HCT116 (cell line): Measurements from ENCODE around the gene MICALL1. TPM values are rescaled to one million over a fixed set of nuclear protein-coding genes. Genes with fewer than 3 reads are reported as not detected.
"Not testable (repeated sequence)": the region's sequence is repeated elsewhere in the genome, so short reads cannot be mapped to it uniquely, and the experiment has no call there.

Experiments
- ATAC-seq: fragments of 200-7000 bp; cut with Tn5 transposase; 2 replicates; pipeline ENCODE4 v1.9.1; 2020; ENCODE audit warnings: mild to moderate bottlenecking, moderate library complexity
- BruUV-seq: library from RNA; stranded (reverse); fragments of 400-500 nt; replicated peaks from 2 replicates; lab custom pipeline; 2021; lab: Mats Ljungman, UMichigan
- CTCF ChIA-PET: fragments of 300-600 bp; sonication (Branson Sonifier 250); formaldehyde crosslinking; loops from one replicate; lab custom pipeline; 2021; ENCODE audit warnings: antibody characterized with exemption; lab: Charles Lee
- POLR2A ChIA-PET: fragments of 300-600, 350-600 bp; sonication (Branson Sonifier 250); formaldehyde crosslinking; loops from one replicate; lab custom pipeline; 2021; ENCODE audit warnings: antibody characterized with exemption; lab: Charles Lee
- RAD21 ChIA-PET, 2 experiments: fragments of 300-600 bp; sonication (Branson Sonifier 250); formaldehyde crosslinking; loops; one replicate each; lab custom pipeline; 2023; ENCODE audit warnings: low total read pairs in 2 of 2; ENCODE audit not compliant: uncharacterized antibody in 2 of 2, unreplicated experiment in 2 of 2, low non-redundant PET in 1 of 2; lab: Charles Lee
- DNase-seq: peaks from one replicate; pipeline ENCODE4 v3.0.0-alpha.2; 2010; ENCODE audit warnings: low read depth, low spot score
- H2AFZ ChIP-seq: fragments of 200-600 bp; shearing (Covaris generic), sonication (generic); 2 replicates; pipeline ENCODE4 v1.6.1; 2017; ENCODE audit warnings: low read depth, mixed run types, mixed read lengths, antibody characterized with exemption, low read length; ENCODE audit not compliant: poor library complexity, severe bottlenecking
- H3K27ac ChIP-seq: 2 replicates; pipeline ENCODE4 v1.5.1; 2012; ENCODE audit warnings: low read depth, low read length
- H3K27me3 ChIP-seq: fragments of 200-600 bp; sonication (generic); 2 replicates; pipeline ENCODE4 v1.6.1; 2016; ENCODE audit warnings: mixed run types, low read length, mixed read lengths; ENCODE audit not compliant: insufficient read depth
- H3K36me3 ChIP-seq, 2 experiments: fragments of 200-500 bp in 1 of 2; fragments of 200-600 bp in 1 of 2; sonication (Bioruptor generic) in 1 of 2; sonication (generic) in 1 of 2; 2 replicates each; pipeline versions ENCODE4 v1.5.1 to v1.6.1; 2014 to 2016; ENCODE audit warnings: low read length in 2 of 2, inconsistent platforms in 1 of 2, mixed read lengths in 1 of 2, mixed run types in 1 of 2; ENCODE audit not compliant: insufficient read depth in 2 of 2, control insufficient read depth in 1 of 2
- H3K4me1 ChIP-seq, 2 experiments: fragments of 200-600 bp in 1 of 2; sonication (generic) in 1 of 2; 2 replicates each; pipeline versions ENCODE4 v1.5.1 to v1.6.1; 2012 to 2017; ENCODE audit warnings: low read length in 2 of 2, inconsistent platforms in 1 of 2, mild to moderate bottlenecking in 1 of 2, mixed read lengths in 1 of 2, mixed run types in 1 of 2, moderate library complexity in 1 of 2; ENCODE audit not compliant: insufficient read depth in 2 of 2, control insufficient read depth in 1 of 2
- H3K4me2 ChIP-seq: fragments of 200-600 bp; sonication (generic); 2 replicates; pipeline ENCODE4 v1.6.1; 2017; ENCODE audit warnings: mixed run types, low read length, mixed read lengths
- H3K4me3 ChIP-seq, 2 experiments: fragments of 200-600 bp in 1 of 2; sonication (generic) in 1 of 2; replicated peaks in 1 of 2; 2 replicates each; pipeline ENCODE4 v1.5.1; 2011 to 2016; ENCODE audit warnings: low read length in 2 of 2, control low read depth in 1 of 2, low read depth in 1 of 2, mild to moderate bottlenecking in 1 of 2, mixed read lengths in 1 of 2, mixed run types in 1 of 2
- H3K79me2 ChIP-seq: fragments of 200-600 bp; sonication (generic); 2 replicates; pipeline ENCODE4 v1.6.1; 2017; ENCODE audit warnings: mild to moderate bottlenecking, mixed run types, low read length, moderate library complexity, mixed read lengths; ENCODE audit not compliant: insufficient read depth
- H3K9ac ChIP-seq: fragments of 200-600 bp; sonication (generic); 2 replicates; pipeline ENCODE4 v1.6.1; 2016; ENCODE audit warnings: low read length, mixed read lengths
- H3K9me2 ChIP-seq: fragments of 200-600 bp; sonication (generic), shearing (Covaris generic); 2 replicates; pipeline ENCODE4 v1.6.1; 2017; ENCODE audit warnings: mixed run types, mild to moderate bottlenecking, moderate library complexity; ENCODE audit not compliant: insufficient read depth
- H3K9me3 ChIP-seq, 2 experiments: fragments of 200-500 bp in 1 of 2; fragments of 200-600 bp in 1 of 2; sonication (Bioruptor generic) in 1 of 2; sonication (generic) in 1 of 2; 2 replicates each; pipeline ENCODE4 v1.6.1; 2014 to 2017; ENCODE audit warnings: low read length in 2 of 2, mixed read lengths in 2 of 2, inconsistent platforms in 1 of 2, low read depth in 1 of 2, mild to moderate bottlenecking in 1 of 2, mixed run types in 1 of 2, moderate library complexity in 1 of 2; ENCODE audit not compliant: control insufficient read depth in 1 of 2, insufficient read depth in 1 of 2
- H4K20me1 ChIP-seq: fragments of 200-600 bp; sonication (generic), shearing (Covaris generic); 2 replicates; pipeline ENCODE4 v1.6.1; 2017; ENCODE audit warnings: mixed run types, mild to moderate bottlenecking, moderate library complexity; ENCODE audit not compliant: insufficient read depth
- CBX3 ChIP-seq: IDR thresholded peaks from 2 replicates; pipeline ENCODE4 v1.6.1; 2012; ENCODE audit warnings: low read depth
- CEBPB ChIP-seq: IDR thresholded peaks from 2 replicates; pipeline ENCODE4 v1.6.1; 2012; ENCODE audit warnings: low read depth
- EGR1 ChIP-seq: IDR thresholded peaks from 2 replicates; pipeline ENCODE4 v1.6.1; 2012; ENCODE audit warnings: low read depth
- EZH2 ChIP-seq: fragments of 200-600 bp; sonication (generic); IDR thresholded peaks from 2 replicates; pipeline ENCODE4 v1.6.1; 2017; ENCODE audit warnings: antibody characterized with exemption, mixed run types
- EZH2phosphoT487 ChIP-seq: fragments of 200-600 bp; IDR thresholded peaks from 2 replicates; pipeline ENCODE4 v1.6.1; 2018; ENCODE audit warnings: antibody characterized with exemption, borderline replicate concordance
- POLR2A ChIP-seq: IDR thresholded peaks from 2 replicates; pipeline ENCODE4 v1.7.0; 2011; ENCODE audit warnings: borderline replicate concordance; ENCODE audit not compliant: insufficient read depth, insufficient read length; ENCODE audit errors: extremely low read depth
- POLR2AphosphoS5 ChIP-seq: IDR thresholded peaks from 2 replicates; pipeline ENCODE4 v1.6.1; 2011; ENCODE audit warnings: mild to moderate bottlenecking, low read depth, low read length, moderate library complexity
- RAD21 ChIP-seq: IDR thresholded peaks from 2 replicates; pipeline ENCODE4 v1.6.1; 2012; ENCODE audit warnings: low read depth, mild to moderate bottlenecking
- SIN3A ChIP-seq: IDR thresholded peaks from 2 replicates; pipeline ENCODE4 v1.6.1; 2012; ENCODE audit warnings: low read depth
- SP1 ChIP-seq: IDR thresholded peaks from 2 replicates; pipeline ENCODE4 v1.6.1; 2012; ENCODE audit warnings: low read depth
- YY1 ChIP-seq: IDR thresholded peaks from 2 replicates; pipeline ENCODE4 v1.6.1; 2011; ENCODE audit warnings: low read length, low read depth, moderate library complexity, mild to moderate bottlenecking; ENCODE audit not compliant: insufficient replicate concordance; ENCODE audit errors: extremely low read depth
- ZFX ChIP-seq: fragments of 450-650 bp; IDR thresholded peaks from 2 replicates; pipeline ENCODE4 v1.6.1; 2017
- ZNF274 ChIP-seq: fragments of 200-500 bp; sonication (Bioruptor generic); IDR thresholded peaks from 2 replicates; pipeline ENCODE4 v1.6.1; 2014; ENCODE audit warnings: mild to moderate bottlenecking, low read depth, low read length, inconsistent platforms
- intact Hi-C: fragments of 100-400 bp; cut with micrococcal nuclease; formaldehyde crosslinking; loops from 2 replicates; pipeline ENCODE4 v1.10.0; 2022
- total RNA-seq: library from RNA; stranded (reverse); gene quantifications from one replicate; pipeline ENCODE4 v1.2.1, GENCODE V29; 2021; ENCODE audit not compliant: unreplicated experiment
- TF ChIP-seq, protein P1 (sequence below): IDR thresholded peaks from 2 replicates; pipeline ENCODE4 v1.6.1; 2012
- TF ChIP-seq, protein P2 (sequence below): IDR thresholded peaks from 2 replicates; pipeline ENCODE4 v1.6.1; 2012
- TF ChIP-seq, protein P3 (sequence below): IDR thresholded peaks from 2 replicates; pipeline ENCODE4 v1.6.1; 2012; ENCODE audit warnings: low read depth

MICALL1 gene
- total RNA-seq, 1 experiment from 2014 or later = 35.2 TPM

DNA sequence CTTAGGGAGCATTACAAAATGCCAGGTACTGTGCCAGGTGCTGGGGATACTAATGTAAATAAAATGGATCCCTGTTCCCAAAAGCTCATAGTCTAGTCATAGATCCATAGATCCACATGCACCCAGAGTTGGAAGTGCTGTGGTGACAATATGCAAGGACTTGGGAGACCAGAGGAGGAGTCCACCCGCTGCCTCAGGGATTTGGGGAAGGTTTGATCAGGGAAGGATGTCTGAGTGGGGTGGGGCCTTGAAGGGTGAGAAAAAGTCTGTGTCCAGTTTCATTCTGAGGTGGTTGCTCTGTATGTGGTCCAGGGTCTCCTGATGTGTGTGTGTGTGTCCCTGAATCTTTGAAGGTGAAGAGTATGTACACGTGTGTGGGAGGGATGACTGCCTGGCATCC is 69.1 kb downstream of the MICALL1 start (continued):
- TF ChIP-seq EZH2 = no peak

DNA sequence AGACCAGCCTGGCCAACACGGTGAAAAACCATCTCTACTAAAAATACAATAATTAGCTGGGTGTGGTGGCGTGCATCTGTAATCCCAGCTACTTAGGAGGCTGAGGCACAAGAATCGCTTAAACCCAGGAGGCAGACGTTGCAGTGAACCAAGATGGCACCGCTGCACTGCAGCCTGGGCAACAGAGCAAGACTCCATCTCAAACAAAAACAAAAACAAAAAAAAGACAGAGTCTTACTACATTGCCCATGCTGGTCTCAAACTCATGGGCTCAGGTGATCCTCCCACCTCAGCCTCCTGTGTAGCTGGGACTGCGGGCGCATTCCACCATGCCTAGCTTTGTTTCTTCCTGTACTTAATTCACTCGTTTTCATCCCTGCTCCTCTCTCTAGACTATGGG is 69.9 kb downstream of the MICALL1 start:
- H3K4me3 ChIP-seq, H2AFZ ChIP-seq, H3K4me1 ChIP-seq, POLR2A ChIA-PET, BruUV-seq, H3K9me3 ChIP-seq, ATAC-seq, RAD21 ChIA-PET, H3K4me2 ChIP-seq, intact Hi-C loops, H3K79me2 ChIP-seq, H3K9ac ChIP-seq, DNase-seq, H3K27ac ChIP-seq, H3K9me2 ChIP-seq, H4K20me1 ChIP-seq, H3K27me3 ChIP-seq, CTCF ChIA-PET, H3K36me3 ChIP-seq: not testable (repeated sequence)

DNA sequence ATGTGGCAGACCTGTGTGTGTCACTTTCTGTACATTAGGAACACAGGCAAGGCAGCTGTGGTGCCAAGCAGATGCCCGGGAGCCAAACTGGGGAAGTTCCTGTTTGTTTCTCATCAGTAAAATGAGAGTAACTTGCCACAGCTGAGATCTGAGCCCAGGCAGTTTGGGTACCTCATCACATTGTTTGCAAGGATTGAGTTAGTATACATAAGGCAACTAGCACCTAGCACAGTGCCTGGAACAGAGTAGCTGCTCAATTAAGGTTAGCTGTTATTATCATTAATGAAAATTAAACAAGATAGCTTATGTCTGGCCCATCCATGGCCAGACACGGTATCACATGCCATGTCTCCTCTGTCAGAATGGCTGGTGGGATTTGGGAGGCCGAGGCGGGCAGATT is 70.5 kb downstream of the MICALL1 start:
- Histone ChIP-seq H4K20me1 (no peaks in the 10 kb centered on the region), H3K9ac (no peak overlapping the region), H3K4me2 (no peak overlapping the region), H2AFZ (no peak overlapping the region), H3K27ac (no peak overlapping the region), H3K9me2 (no peaks in the 10 kb centered on the region), H3K4me1 (no peaks in the 10 kb centered on the region), H3K36me3 (no peaks in the 10 kb centered on the region), H3K4me3 (no peak overlapping the region), H3K79me2 (no peaks in the 10 kb centered on the region), H3K27me3 (no peaks in the 10 kb centered on the region), H3K9me3 (no peaks in the 10 kb centered on the region)
- intact Hi-C loops = no loop called here
- RAD21 ChIA-PET = no interaction called here
- ATAC-seq = no peak
- CTCF ChIA-PET = no interaction called here
- BruUV-seq = no TSS peak
- no peak for DNase-seq
- POLR2A ChIA-PET = no interaction called here
- TF ChIP-seq, protein P1, sequence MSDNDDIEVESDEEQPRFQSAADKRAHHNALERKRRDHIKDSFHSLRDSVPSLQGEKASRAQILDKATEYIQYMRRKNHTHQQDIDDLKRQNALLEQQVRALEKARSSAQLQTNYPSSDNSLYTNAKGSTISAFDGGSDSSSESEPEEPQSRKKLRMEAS = no peak
- TF ChIP-seq SIN3A (no peak), RAD21 (no peak), POLR2AphosphoS5 (no peak), EZH2phosphoT487 (no peak), EZH2 (no peak), YY1 (no peak), CEBPB (no peak), ZNF274 (no peak), POLR2A (no peak), ZFX (no peak), EGR1 (no peak), SP1 (no peak), CBX3 (no peak)
- TF ChIP-seq, protein P2, sequence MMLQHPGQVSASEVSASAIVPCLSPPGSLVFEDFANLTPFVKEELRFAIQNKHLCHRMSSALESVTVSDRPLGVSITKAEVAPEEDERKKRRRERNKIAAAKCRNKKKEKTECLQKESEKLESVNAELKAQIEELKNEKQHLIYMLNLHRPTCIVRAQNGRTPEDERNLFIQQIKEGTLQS = no peak
- TF ChIP-seq, protein P3, sequence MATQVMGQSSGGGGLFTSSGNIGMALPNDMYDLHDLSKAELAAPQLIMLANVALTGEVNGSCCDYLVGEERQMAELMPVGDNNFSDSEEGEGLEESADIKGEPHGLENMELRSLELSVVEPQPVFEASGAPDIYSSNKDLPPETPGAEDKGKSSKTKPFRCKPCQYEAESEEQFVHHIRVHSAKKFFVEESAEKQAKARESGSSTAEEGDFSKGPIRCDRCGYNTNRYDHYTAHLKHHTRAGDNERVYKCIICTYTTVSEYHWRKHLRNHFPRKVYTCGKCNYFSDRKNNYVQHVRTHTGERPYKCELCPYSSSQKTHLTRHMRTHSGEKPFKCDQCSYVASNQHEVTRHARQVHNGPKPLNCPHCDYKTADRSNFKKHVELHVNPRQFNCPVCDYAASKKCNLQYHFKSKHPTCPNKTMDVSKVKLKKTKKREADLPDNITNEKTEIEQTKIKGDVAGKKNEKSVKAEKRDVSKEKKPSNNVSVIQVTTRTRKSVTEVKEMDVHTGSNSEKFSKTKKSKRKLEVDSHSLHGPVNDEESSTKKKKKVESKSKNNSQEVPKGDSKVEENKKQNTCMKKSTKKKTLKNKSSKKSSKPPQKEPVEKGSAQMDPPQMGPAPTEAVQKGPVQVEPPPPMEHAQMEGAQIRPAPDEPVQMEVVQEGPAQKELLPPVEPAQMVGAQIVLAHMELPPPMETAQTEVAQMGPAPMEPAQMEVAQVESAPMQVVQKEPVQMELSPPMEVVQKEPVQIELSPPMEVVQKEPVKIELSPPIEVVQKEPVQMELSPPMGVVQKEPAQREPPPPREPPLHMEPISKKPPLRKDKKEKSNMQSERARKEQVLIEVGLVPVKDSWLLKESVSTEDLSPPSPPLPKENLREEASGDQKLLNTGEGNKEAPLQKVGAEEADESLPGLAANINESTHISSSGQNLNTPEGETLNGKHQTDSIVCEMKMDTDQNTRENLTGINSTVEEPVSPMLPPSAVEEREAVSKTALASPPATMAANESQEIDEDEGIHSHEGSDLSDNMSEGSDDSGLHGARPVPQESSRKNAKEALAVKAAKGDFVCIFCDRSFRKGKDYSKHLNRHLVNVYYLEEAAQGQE = no peak
